ENCODE data around the gene LRFN4. TPM values are rescaled to one million over a fixed set of nuclear protein-coding genes. Genes with fewer than 3 reads are reported as not detected.

Gene LRFN4
- total RNA-seq, 2 experiments from 2014 or later, result 33.9 to 38.6 TPM

DNA sequence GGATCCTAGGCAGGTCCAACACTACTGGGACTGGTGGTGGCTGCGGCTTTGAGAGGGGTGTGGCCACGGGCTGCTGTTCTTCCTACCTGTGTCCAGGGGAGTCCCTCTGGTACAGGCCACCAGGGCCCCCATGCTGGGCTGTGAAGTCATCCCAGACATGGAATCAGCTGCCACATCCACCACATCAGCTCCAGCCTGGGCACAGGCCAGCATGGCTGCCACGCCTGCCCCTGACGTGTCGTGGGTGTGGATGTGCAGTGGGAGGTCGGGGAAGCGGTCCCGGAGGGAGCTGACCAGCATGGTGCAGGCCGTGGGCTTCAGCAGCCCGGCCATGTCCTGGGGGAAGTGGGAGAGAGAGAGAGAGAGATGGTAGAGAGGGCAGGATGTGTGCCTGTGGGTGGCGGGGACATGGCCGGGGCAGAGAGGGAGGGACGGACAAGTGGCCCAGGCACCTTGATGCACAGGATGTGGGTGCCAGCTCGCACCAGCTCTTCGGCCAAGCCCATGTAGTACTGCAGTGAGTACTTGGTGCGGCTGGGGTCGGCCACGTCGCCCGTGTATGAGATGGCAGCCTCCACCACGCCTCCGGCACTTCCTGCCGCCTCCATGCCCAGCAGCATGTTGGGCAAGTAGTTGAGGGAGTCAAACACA, 6.2 kb upstream of the LRFN4 start:
- DNase-seq (ENCODE audit: low spot score), result no peak
- intact Hi-C loops (cut with micrococcal nuclease; ENCODE audit: unreplicated experiment), result no loop called here
- no peaks in the 10 kb centered on the region for H3K9me3 ChIP-seq (ENCODE audit: low read length)
- no peaks in the 10 kb centered on the region for H3K79me2 ChIP-seq (ENCODE audit: insufficient read depth, low read depth, low read length)
- H4K20me1 ChIP-seq (ENCODE audit: insufficient read depth, low read length), result no peaks in the 10 kb centered on the region
- no peak overlapping the region for H3K27ac ChIP-seq (ENCODE audit: low read depth, low read length, poor library complexity, severe bottlenecking)
- H2AFZ ChIP-seq (ENCODE audit: low read length), result no peak overlapping the region
- POLR2A ChIA-PET, result interaction anchor here (0.5 kb wide), 1 partner anchor 10 kb away, joined by 4 read pairs; no protein-coding TSS in a partner anchor
- no peak overlapping the region for H3K4me2 ChIP-seq (ENCODE audit: low read length)
- H3K36me3 ChIP-seq (ENCODE audit: insufficient read depth, low read length), result peaks cover 20% of the 10 kb centered on the region; the same call in 1 of the 2 replicates
- no peak for TF ChIP-seq EZH2phosphoT487 (IDR thresholded peaks at IDR 0.05; ENCODE audit: borderline replicate concordance, low read depth, low read length)
- no peak for TF ChIP-seq CTCF (conservative IDR thresholded peaks at IDR 0.05; ENCODE audit: low read length)
- CTCF ChIA-PET (ENCODE audit: unreplicated experiment), result no interaction called here
- no peaks in the 10 kb centered on the region for H3K9me2 ChIP-seq (ENCODE audit: insufficient read depth, low read length)
- peaks cover 23% of the 10 kb centered on the region for H3K4me1 ChIP-seq (ENCODE audit: insufficient read depth, low read length, poor library complexity, severe bottlenecking)
- no TSS peak for BruUV-seq (replicated peaks)
- H3K4me3 ChIP-seq (ENCODE audit: low read depth, low read length, poor library complexity, severe bottlenecking), result no peak overlapping the region

GRCh38 chr11:66851239-66851596, 5.6 kb upstream of the LRFN4 start:
- Histone ChIP-seq H3K9me3 (ENCODE audit: low read length) (no peaks in the 10 kb centered on the region), H3K4me3 (ENCODE audit: low read depth, low read length, poor library complexity, severe bottlenecking) (no peak overlapping the region), H3K4me2 (ENCODE audit: low read length) (no peak overlapping the region), H3K27ac (ENCODE audit: low read depth, low read length, poor library complexity, severe bottlenecking) (no peak overlapping the region), H3K79me2 (ENCODE audit: insufficient read depth, low read depth, low read length) (no peaks in the 10 kb centered on the region), H2AFZ (ENCODE audit: low read length) (no peak overlapping the region), H3K4me1 (ENCODE audit: insufficient read depth, low read length, poor library complexity, severe bottlenecking) (peaks cover 25% of the 10 kb centered on the region), H3K36me3 (ENCODE audit: insufficient read depth, low read length) (peaks cover 15% of the 10 kb centered on the region; the same call in 1 of the 2 replicates), H4K20me1 (ENCODE audit: insufficient read depth, low read length) (no peaks in the 10 kb centered on the region), H3K9me2 (ENCODE audit: insufficient read depth, low read length) (no peaks in the 10 kb centered on the region)
- DNase-seq (ENCODE audit: low spot score), result no peak
- TF ChIP-seq EZH2phosphoT487 (IDR thresholded peaks at IDR 0.05; ENCODE audit: borderline replicate concordance, low read depth, low read length) (no peak), CTCF (conservative IDR thresholded peaks at IDR 0.05; ENCODE audit: low read length) (no peak)
- intact Hi-C loops (cut with micrococcal nuclease; ENCODE audit: unreplicated experiment), result no loop called here
- ChIA-PET POLR2A (interaction anchor here (0.5 to 0.6 kb wide), 3 partner anchors 11 to 385 kb away, joined by 3 to 4 read pairs (median 3); no protein-coding TSS in a partner anchor), CTCF (ENCODE audit: unreplicated experiment) (no interaction called here)
- BruUV-seq (replicated peaks), result no TSS peak

All from OCI-LY7 (cell line).